Mesothelial cell of epicardium (in vitro differentiated cells): Measurements from ENCODE around the gene FBF1. TPM values are rescaled to one million over a fixed set of nuclear protein-coding genes. Genes with fewer than 3 reads are reported as not detected.

Experiments used
- DNase-seq, 2 experiments: peaks; one replicate each; pipeline ENCODE4 v3.0.0; 2021; ENCODE audit warnings: low spot score in 2 of 2; ENCODE audit not compliant: unreplicated experiment in 2 of 2
- H3K27ac Mint-ChIP-seq: 2 replicates; pipeline ENCODE4 v1.8.0; 2021; ENCODE audit warnings: mixed read lengths
- H3K27me3 Mint-ChIP-seq: 2 replicates; pipeline ENCODE4 v1.8.0; 2021; ENCODE audit warnings: low read depth, mixed read lengths
- H3K36me3 Mint-ChIP-seq: 2 replicates; pipeline ENCODE4 v1.8.0; 2021; ENCODE audit warnings: mixed read lengths
- H3K4me1 Mint-ChIP-seq: 2 replicates; pipeline ENCODE4 v1.8.0; 2021; ENCODE audit warnings: mixed read lengths
- H3K4me3 Mint-ChIP-seq: 2 replicates; pipeline ENCODE4 v1.8.0; 2021; ENCODE audit warnings: mild to moderate bottlenecking, moderate library complexity, mixed read lengths
- H3K9me3 Mint-ChIP-seq: 2 replicates; pipeline ENCODE4 v1.8.0; 2021; ENCODE audit warnings: mixed read lengths
- CTCF ChIP-seq: fragments of 200-600 bp; sonication (generic); IDR thresholded peaks from one replicate; pipeline ENCODE4 v1.5.0; 2021; ENCODE audit warnings: antibody characterized with exemption; ENCODE audit not compliant: unreplicated experiment
- total RNA-seq: library from RNA; stranded (reverse); gene quantifications from 3 replicates; pipeline ENCODE4 v1.2.1, GENCODE V29; 2021

FBF1 gene
- total RNA-seq, 1 donor from 2014 or later, result 23.4 TPM

- Mint-ChIP-seq H3K4me1 (peaks cover 9% of the 10 kb centered on the region), H3K9me3 (no peaks in the 10 kb centered on the region), H3K4me3 (no peak overlapping the region), H3K36me3 (peaks cover 24% of the 10 kb centered on the region), H3K27ac (no peak overlapping the region), H3K27me3 (no peaks in the 10 kb centered on the region)
- TF ChIP-seq CTCF, result no peak
- no peak for DNase-seq
These were observed 4.4 kb upstream of the FBF1 start for GRCh38 chr17:75945211-75945610.

- Mint-ChIP-seq H3K27ac (no peak overlapping the region), H3K36me3 (peaks cover 14% of the 10 kb centered on the region), H3K27me3 (no peaks in the 10 kb centered on the region), H3K4me1 (peaks cover 9% of the 10 kb centered on the region), H3K9me3 (no peaks in the 10 kb centered on the region), H3K4me3 (no peak overlapping the region)
- no peak for DNase-seq
- TF ChIP-seq CTCF, result no peak
These were observed 2.6 kb upstream of the FBF1 start for GRCh38 chr17:75943491-75943890.

- Mint-ChIP-seq H3K9me3 (no peaks in the 10 kb centered on the region), H3K4me1 (peaks cover 9% of the 10 kb centered on the region), H3K36me3 (peaks cover 10% of the 10 kb centered on the region), H3K4me3 (no peak overlapping the region), H3K27ac (no peak overlapping the region), H3K27me3 (no peaks in the 10 kb centered on the region)
- TF ChIP-seq CTCF, result no peak
- DNase-seq, result no peak
These were observed 1.6 kb upstream of the FBF1 start for GRCh38 chr17:75942473-75942872.

- no peaks in the 10 kb centered on the region for H3K9me3 Mint-ChIP-seq
- peak overlapping the region; percentile 91 for H3K4me3 Mint-ChIP-seq
- peaks cover 9% of the 10 kb centered on the region for H3K4me1 Mint-ChIP-seq
- no peaks in the 10 kb centered on the region for H3K27me3 Mint-ChIP-seq
- DNase-seq, result no peak
- H3K36me3 Mint-ChIP-seq, result peaks cover 8% of the 10 kb centered on the region
- TF ChIP-seq CTCF, result no peak
- H3K27ac Mint-ChIP-seq, result peak overlapping the region; percentile 88
These were observed 589 bp upstream of the FBF1 start for GRCh38 chr17:75941442-75941819.

GRCh38 chr17:75937652-75938051, 3.2 kb downstream of the FBF1 start:
- H3K4me3 Mint-ChIP-seq, result no peak overlapping the region

More at GRCh38 chr17:75937652-75938051, 3.2 kb downstream of the FBF1 start:
- no peaks in the 10 kb centered on the region for H3K36me3 Mint-ChIP-seq
- H3K27me3 Mint-ChIP-seq, result no peaks in the 10 kb centered on the region
- peaks cover 9% of the 10 kb centered on the region for H3K4me1 Mint-ChIP-seq
- DNase-seq, result no peak
- no peak overlapping the region for H3K27ac Mint-ChIP-seq
- H3K9me3 Mint-ChIP-seq, result no peaks in the 10 kb centered on the region
- no peak for TF ChIP-seq CTCF
